VCaP (cell line): ENCODE data around the gene NTN5.

ENCODE experiments used
- H3K27ac ChIP-seq: fragments of 450-650 bp; 2 replicates; pipeline ENCODE4 v1.5.1; 2017
- TF ChIP-seq, protein P1 (sequence below): fragments of 450-650 bp; conservative IDR thresholded peaks from 2 replicates; pipeline ENCODE4 v1.5.1; 2017; ENCODE audit warnings: mild to moderate bottlenecking, moderate library complexity

Gene NTN5

GRCh38 chr19:48644355-48644754, 28.5 kb downstream of the NTN5 start:
- TF ChIP-seq, protein P1, sequence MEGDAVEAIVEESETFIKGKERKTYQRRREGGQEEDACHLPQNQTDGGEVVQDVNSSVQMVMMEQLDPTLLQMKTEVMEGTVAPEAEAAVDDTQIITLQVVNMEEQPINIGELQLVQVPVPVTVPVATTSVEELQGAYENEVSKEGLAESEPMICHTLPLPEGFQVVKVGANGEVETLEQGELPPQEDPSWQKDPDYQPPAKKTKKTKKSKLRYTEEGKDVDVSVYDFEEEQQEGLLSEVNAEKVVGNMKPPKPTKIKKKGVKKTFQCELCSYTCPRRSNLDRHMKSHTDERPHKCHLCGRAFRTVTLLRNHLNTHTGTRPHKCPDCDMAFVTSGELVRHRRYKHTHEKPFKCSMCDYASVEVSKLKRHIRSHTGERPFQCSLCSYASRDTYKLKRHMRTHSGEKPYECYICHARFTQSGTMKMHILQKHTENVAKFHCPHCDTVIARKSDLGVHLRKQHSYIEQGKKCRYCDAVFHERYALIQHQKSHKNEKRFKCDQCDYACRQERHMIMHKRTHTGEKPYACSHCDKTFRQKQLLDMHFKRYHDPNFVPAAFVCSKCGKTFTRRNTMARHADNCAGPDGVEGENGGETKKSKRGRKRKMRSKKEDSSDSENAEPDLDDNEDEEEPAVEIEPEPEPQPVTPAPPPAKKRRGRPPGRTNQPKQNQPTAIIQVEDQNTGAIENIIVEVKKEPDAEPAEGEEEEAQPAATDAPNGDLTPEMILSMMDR = no peak
- no peak overlapping the region for H3K27ac ChIP-seq

GRCh38 chr19:48642862-48643261, 30.0 kb downstream of the NTN5 start:
- H3K27ac ChIP-seq = peak overlapping the region; percentile 45; the same call in 1 of the 2 replicates
- TF ChIP-seq, protein P1 = no peak

GRCh38 chr19:48641850-48642249, 31.0 kb downstream of the NTN5 start:
- H3K27ac ChIP-seq = peak overlapping the region; percentile 45
- TF ChIP-seq, protein P1 = no peak

DNA sequence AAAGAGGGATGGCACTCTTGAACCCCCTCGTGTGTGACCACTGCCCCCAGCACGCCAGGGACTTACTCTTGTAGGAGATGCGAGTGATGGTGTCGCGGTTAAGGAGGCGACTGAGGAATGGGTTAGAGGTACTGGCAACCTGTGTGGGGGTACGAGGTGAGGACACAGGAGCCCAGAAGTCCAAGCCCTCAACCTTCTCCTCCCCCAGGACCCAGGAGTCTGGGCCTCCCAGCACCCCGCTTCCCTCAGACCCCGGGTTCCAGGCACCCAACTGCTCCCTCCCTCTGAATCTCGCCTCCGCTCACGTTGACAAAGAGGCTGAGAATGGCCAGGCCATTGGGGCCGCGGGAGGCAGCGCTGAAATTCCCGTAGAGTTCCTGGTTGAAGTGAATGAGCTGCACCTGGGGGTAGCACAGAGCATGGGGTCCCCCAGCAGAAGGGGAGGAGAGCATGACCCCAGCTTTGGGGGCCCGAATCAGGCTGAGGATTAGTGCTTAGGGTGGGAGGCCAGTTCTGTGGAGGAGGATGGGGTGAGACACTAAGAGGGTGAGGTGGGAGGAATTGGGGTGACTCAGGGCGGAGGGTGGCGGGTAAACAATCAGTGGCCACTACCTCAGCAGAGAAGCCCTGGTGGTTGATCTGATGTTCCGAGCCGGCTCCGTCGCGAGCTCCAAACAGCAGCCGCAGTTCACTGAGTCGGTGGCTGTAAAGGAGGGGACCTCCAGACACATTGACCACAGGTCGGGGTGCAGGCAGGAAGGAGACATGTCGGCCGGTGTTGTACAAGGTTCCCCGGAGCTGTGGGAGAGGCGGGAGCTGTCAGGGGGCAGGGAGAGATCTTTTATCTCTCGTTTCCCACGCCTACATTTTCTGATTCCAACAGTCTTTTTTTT, 33.1 kb downstream of the NTN5 start:
- TF ChIP-seq, protein P1 = no peak
- H3K27ac ChIP-seq = no peak overlapping the region

- peak overlapping the region; percentile 95 for H3K27ac ChIP-seq
- TF ChIP-seq, protein P1 = no peak
Observed at GRCh38 chr19:48638831-48639381, 33.9 kb downstream of the NTN5 start.

DNA sequence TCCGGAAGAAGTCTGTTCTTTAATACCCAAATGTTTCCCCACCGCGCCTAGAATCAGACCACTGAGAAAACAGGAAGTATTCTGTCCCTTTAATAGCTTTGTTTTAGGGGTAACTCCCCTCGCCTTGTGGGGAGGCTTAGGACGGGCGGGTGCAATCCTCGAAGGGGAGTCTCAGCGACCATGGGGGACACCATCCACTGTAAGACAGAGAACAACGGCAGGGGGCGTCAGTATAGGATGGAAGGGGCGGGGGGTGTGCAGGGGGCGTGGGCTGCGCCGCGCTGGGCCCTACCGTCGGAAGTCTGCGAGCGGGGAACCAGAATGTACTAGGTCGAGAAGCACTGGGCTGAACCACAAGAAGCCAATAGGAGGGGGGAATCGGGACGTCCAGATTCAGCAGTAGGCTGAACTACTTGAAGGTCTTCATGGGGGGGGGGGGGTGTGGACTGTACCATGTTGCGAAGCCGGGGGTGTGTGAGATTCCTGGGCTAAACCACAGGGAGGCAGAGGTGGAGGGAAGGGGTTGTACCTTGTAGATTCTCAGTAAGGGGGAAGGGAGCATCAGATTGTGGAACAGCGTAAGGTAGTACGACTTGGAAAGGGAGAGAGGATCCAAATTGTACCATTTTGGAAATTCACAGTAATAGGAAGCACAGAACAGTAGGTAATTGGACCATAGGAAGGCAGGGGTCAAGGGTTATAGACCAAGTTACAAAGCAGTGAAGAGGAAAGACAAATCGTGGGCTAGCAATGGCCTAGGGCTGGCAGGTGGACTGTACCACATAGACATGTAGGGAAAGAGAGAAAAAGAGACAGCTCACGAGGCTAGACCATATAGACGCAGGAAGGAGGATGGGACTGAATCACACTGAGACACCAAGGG, 34.6 kb downstream of the NTN5 start:
- TF ChIP-seq, protein P1 = peak; percentile 0; the same call in 1 of the 2 replicates
- H3K27ac ChIP-seq = peak overlapping the region; percentile 95

DNA sequence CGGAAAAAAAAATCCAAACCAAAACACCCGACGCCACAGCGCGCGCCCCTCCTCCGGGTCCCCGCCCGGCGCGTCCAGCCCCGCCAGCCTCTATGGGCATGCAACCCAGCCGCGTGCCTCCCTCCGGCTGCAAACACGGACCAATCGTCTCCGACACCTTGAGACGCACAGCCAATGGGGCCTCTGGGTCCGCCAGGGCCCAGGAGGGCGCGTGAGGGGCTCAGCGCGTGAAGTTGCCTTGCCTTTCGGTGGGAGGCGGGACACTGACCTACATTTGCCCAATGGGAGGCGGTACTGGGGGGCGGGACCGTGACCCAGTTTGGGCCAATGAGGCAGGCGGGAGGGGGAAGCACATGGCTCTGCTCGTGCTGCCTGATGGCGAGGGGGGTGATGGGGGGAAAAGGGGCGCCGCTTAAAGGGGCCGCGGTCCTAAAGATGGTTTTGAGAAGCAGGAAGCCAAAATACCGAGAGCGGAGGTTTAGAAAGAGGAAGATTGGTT, 35.3 kb downstream of the NTN5 start:
- TF ChIP-seq, protein P1 = no peak
- H3K27ac ChIP-seq = peak overlapping the region; percentile 95
